Measurements from ENCODE around the gene DNASE1.

GRCh38 chr16:3623642-3624041 lies 30.8 kb upstream of the DNASE1 start:
- TF ChIP-seq, protein P1, sequence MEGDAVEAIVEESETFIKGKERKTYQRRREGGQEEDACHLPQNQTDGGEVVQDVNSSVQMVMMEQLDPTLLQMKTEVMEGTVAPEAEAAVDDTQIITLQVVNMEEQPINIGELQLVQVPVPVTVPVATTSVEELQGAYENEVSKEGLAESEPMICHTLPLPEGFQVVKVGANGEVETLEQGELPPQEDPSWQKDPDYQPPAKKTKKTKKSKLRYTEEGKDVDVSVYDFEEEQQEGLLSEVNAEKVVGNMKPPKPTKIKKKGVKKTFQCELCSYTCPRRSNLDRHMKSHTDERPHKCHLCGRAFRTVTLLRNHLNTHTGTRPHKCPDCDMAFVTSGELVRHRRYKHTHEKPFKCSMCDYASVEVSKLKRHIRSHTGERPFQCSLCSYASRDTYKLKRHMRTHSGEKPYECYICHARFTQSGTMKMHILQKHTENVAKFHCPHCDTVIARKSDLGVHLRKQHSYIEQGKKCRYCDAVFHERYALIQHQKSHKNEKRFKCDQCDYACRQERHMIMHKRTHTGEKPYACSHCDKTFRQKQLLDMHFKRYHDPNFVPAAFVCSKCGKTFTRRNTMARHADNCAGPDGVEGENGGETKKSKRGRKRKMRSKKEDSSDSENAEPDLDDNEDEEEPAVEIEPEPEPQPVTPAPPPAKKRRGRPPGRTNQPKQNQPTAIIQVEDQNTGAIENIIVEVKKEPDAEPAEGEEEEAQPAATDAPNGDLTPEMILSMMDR (IDR thresholded peaks at IDR 0.05) = no peak
- TF ChIP-seq POLR2A (IDR thresholded peaks at IDR 0.05) = no peak
